ENCODE data around the gene SLC38A3. TPM values are rescaled to one million over a fixed set of nuclear protein-coding genes. Genes with fewer than 3 reads are reported as not detected.
A peak's percentile ranks its signal among the peaks of the same experiment; 100 is the strongest.

Gene SLC38A3
- total RNA-seq, 1 experiment from 2014 or later, result 16.8 TPM

DNA sequence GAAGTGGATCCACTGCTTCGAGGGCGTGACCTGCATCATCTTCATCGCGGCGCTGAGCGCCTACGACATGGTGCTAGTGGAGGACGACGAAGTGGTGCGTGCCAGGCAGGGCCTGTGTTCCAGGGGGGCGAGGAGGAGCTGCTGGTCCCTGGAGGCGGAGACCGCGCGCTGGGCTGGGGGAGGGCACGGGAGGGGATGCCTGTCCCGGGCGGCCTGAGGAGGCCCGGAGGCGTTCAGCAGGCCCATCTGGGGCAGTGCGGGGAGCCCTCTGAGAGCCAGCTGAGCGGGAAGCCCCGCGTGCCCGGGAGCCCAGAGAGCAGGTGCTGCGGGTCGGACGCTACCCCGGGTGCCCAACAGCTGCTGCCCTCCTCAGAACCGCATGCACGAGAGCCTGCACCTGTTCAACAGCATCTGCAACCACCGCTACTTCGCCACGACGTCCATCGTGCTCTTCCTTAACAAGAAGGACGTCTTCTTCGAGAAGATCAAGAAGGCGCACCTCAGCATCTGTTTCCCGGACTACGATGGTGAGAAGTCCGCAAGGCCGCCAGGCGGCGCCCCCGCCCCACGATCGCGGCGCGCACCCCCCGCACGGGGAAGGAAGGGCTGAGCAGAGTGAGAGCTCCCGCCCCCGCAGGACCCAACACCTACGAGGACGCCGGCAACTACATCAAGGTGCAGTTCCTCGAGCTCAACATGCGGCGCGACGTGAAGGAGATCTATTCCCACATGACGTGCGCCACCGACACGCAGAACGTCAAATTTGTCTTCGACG is 10.8 kb upstream of the SLC38A3 start:
- Mint-ChIP-seq H3K9me3 (ENCODE audit: unreplicated experiment) (no peaks in the 10 kb centered on the region), H3K36me3 (ENCODE audit: insufficient read depth, unreplicated experiment) (no peaks in the 10 kb centered on the region), H3K4me3 (ENCODE audit: unreplicated experiment) (no peak overlapping the region), H3K27ac (ENCODE audit: unreplicated experiment) (no peak overlapping the region), H3K4me1 (ENCODE audit: low read depth, unreplicated experiment) (no peaks in the 10 kb centered on the region), H3K27me3 (ENCODE audit: insufficient read depth, unreplicated experiment) (no peaks in the 10 kb centered on the region)
- DNase-seq, result peak; percentile 61 to 79
- H3K36me3 ChIP-seq (ENCODE audit: control insufficient read depth, insufficient read depth, low read length), result no peaks in the 10 kb centered on the region
- ChIA-PET CTCF (interaction anchor here (0.6 to 4.1 kb wide), 20 partner anchors 9 to 473 kb away, joined by 3 to 100 read pairs (median 6); partner anchors contain the start of genes GNAI2, SEMA3B and SLC38A3), POLR2A (interaction anchor here (0.8 kb wide), 1 partner anchor 41 kb away, joined by 4 read pairs; the partner anchor contains the start of gene GNAI2)
- H3K27me3 ChIP-seq (replicated peaks; ENCODE audit: control insufficient read depth, insufficient read depth, low read length), result no peaks in the 10 kb centered on the region
- H3K9me3 ChIP-seq, result no peaks in the 10 kb centered on the region
- H3K4me3 ChIP-seq (ENCODE audit: low read depth, low read length), result no peak overlapping the region
- peaks cover 16% of the 10 kb centered on the region for H3K4me1 ChIP-seq
- TF ChIP-seq, protein P1, sequence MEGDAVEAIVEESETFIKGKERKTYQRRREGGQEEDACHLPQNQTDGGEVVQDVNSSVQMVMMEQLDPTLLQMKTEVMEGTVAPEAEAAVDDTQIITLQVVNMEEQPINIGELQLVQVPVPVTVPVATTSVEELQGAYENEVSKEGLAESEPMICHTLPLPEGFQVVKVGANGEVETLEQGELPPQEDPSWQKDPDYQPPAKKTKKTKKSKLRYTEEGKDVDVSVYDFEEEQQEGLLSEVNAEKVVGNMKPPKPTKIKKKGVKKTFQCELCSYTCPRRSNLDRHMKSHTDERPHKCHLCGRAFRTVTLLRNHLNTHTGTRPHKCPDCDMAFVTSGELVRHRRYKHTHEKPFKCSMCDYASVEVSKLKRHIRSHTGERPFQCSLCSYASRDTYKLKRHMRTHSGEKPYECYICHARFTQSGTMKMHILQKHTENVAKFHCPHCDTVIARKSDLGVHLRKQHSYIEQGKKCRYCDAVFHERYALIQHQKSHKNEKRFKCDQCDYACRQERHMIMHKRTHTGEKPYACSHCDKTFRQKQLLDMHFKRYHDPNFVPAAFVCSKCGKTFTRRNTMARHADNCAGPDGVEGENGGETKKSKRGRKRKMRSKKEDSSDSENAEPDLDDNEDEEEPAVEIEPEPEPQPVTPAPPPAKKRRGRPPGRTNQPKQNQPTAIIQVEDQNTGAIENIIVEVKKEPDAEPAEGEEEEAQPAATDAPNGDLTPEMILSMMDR (IDR thresholded peaks at IDR 0.05; ENCODE audit: insufficient read depth in 1 of 2, low read depth in 1 of 2, low read length in 1 of 2, severe bottlenecking in 1 of 2, unreplicated experiment in 1 of 2), result peak; percentile 62 to 69
- intact Hi-C loops (cut with micrococcal nuclease; ENCODE audit: unreplicated experiment), result loop anchor here (2.0 kb wide), 1 partner anchor 16 kb away; no protein-coding TSS in a partner anchor
- no TSS peak for BruUV-seq (replicated peaks)

DNA sequence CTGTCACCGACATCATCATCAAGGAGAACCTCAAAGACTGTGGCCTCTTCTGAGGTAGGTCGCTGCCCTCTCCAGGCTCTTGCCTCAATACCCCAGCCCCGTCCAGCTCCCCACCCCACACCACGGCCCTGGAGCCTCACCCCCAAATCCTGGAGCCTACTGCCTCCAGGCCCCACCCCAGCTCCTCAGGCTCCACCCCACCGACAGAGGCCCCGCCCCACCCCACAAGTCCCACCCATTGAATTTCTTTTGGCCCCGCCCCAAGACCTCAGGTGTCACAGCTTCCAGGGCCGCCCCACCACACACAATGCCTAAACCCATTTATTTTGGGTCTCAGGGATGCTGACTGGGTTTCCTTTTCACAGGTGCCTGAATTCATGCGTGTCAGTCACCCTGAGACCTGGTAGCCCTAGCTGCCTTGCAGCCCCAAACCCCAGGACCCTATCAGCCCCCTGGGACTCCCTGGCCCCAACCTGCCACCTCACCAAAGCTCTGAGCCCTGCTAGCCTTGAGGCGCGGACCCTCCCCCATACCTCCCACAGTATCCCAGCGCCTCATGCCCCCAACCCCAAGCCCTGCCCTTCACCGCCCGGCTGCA is 10.1 kb upstream of the SLC38A3 start:
- POLR2A ChIA-PET, result interaction anchor here (0.8 to 1.0 kb wide), 2 partner anchors 41 kb away, joined by 4 read pairs; partner anchors contain the start of gene GNAI2
- CTCF ChIA-PET, result interaction anchor here (0.6 to 4.1 kb wide), 20 partner anchors 9 to 74 kb away, joined by 3 to 100 read pairs (median 7); partner anchors contain the start of genes GNAI2, SEMA3B and SLC38A3
- Histone ChIP-seq H3K27me3 (replicated peaks; ENCODE audit: control insufficient read depth, insufficient read depth, low read length) (no peaks in the 10 kb centered on the region), H3K4me3 (ENCODE audit: low read depth, low read length) (no peak overlapping the region), H3K4me1 (peaks cover 14% of the 10 kb centered on the region), H3K36me3 (ENCODE audit: control insufficient read depth, insufficient read depth, low read length) (no peaks in the 10 kb centered on the region), H3K9me3 (no peaks in the 10 kb centered on the region)
- no TSS peak for BruUV-seq (replicated peaks)
- intact Hi-C loops (cut with micrococcal nuclease; ENCODE audit: unreplicated experiment), result loop anchor here (2.0 kb wide), 1 partner anchor 16 kb away; no protein-coding TSS in a partner anchor
- peak in 1 of 2 experiments; percentile 29 for DNase-seq
- Mint-ChIP-seq H3K4me1 (ENCODE audit: low read depth, unreplicated experiment) (no peaks in the 10 kb centered on the region), H3K4me3 (ENCODE audit: unreplicated experiment) (no peak overlapping the region), H3K9me3 (ENCODE audit: unreplicated experiment) (no peaks in the 10 kb centered on the region), H3K36me3 (ENCODE audit: insufficient read depth, unreplicated experiment) (no peaks in the 10 kb centered on the region), H3K27ac (ENCODE audit: unreplicated experiment) (no peak overlapping the region), H3K27me3 (ENCODE audit: insufficient read depth, unreplicated experiment) (no peaks in the 10 kb centered on the region)
- TF ChIP-seq, protein P1 (IDR thresholded peaks at IDR 0.05; ENCODE audit: insufficient read depth in 1 of 2, low read depth in 1 of 2, low read length in 1 of 2, severe bottlenecking in 1 of 2, unreplicated experiment in 1 of 2), result no peak
